HUDEP-2 (cell line): ENCODE measurements around the gene MGRN1.

Experiments used
- DNase-seq, 76 experiments: peaks; one replicate each; lab custom pipeline; 2025; ENCODE audit not compliant: unreplicated experiment in 76 of 76; lab: John Stamatoyannopoulos, UW

The MGRN1 gene

GRCh38 chr16:4624015-4624826 is at the start of gene MGRN1:
Gene MGRN1 (plus strand): TSS chr16:4624826. CDS start chr16:4624961, 135 bp downstream.
- DNase-seq = peak in 75 of 76 experiments; percentile 67 to 98 (median 89)

GRCh38 chr16:4574919-4575705 is 49.5 kb upstream of the MGRN1 start:
- no peak for DNase-seq

- DNase-seq = no peak
Measured at GRCh38 chr16:4576008-4576407, 48.6 kb upstream of the MGRN1 start.

- no peak for DNase-seq
Measured at GRCh38 chr16:4578961-4579530, 45.6 kb upstream of the MGRN1 start.

- DNase-seq = no peak
Measured at GRCh38 chr16:4580250-4580649, 44.4 kb upstream of the MGRN1 start.

GRCh38 chr16:4583906-4584305 is 40.7 kb upstream of the MGRN1 start:
- no peak for DNase-seq

GRCh38 chr16:4586291-4586690 is 38.3 kb upstream of the MGRN1 start:
- DNase-seq = no peak

GRCh38 chr16:4588386-4588785 is 36.2 kb upstream of the MGRN1 start:
- no peak for DNase-seq

GRCh38 chr16:4588961-4589360 is 35.7 kb upstream of the MGRN1 start:
- DNase-seq = no peak

GRCh38 chr16:4591191-4591590 is 33.4 kb upstream of the MGRN1 start:
- DNase-seq = no peak

- peak in 7 of 76 experiments; percentile 12 to 52 (median 30) for DNase-seq
Measured at GRCh38 chr16:4591706-4592470, 32.7 kb upstream of the MGRN1 start.

- DNase-seq = no peak
Measured at GRCh38 chr16:4593086-4593485, 31.5 kb upstream of the MGRN1 start.

GRCh38 chr16:4594433-4595410 is 29.9 kb upstream of the MGRN1 start:
- no peak for DNase-seq

- no peak for DNase-seq
Measured at GRCh38 chr16:4597174-4597573, 27.5 kb upstream of the MGRN1 start.

GRCh38 chr16:4599037-4599436 is 25.6 kb upstream of the MGRN1 start:
- DNase-seq = no peak

GRCh38 chr16:4599545-4599944 is 25.1 kb upstream of the MGRN1 start:
- DNase-seq = no peak

- DNase-seq = no peak
Measured at GRCh38 chr16:4601036-4601863, 23.4 kb upstream of the MGRN1 start.

GRCh38 chr16:4601864-4602186 is 22.8 kb upstream of the MGRN1 start:
- no peak for DNase-seq

- DNase-seq = no peak
Measured at GRCh38 chr16:4602331-4602730, 22.3 kb upstream of the MGRN1 start.
